Iris pigment epithelial cell (primary cell): ENCODE results near the gene RNU5D-1.
A peak's percentile ranks its signal among the peaks of the same experiment; 100 is the strongest.
"Not testable (repeated sequence)": the region's sequence is repeated elsewhere in the genome, so short reads cannot be mapped to it uniquely, and the experiment has no call there.

Experiments
- DNase-seq: peaks from one replicate; pipeline ENCODE4 v3.0.0-alpha.2; 2011; ENCODE audit warnings: low read depth

The RNU5D-1 gene

GRCh38 chr1:44730741-44731512, at the start of gene RNU5D-1:
TSS of gene RNU5D-1 (minus strand) at chr1:44731170.
- peak; percentile 96 for DNase-seq

GRCh38 chr1:44780583-44781121, 49.7 kb upstream of the RNU5D-1 start:
- no peak for DNase-seq

GRCh38 chr1:44778705-44779576, 48.0 kb upstream of the RNU5D-1 start:
- DNase-seq = no peak

GRCh38 chr1:44777969-44778635, 47.1 kb upstream of the RNU5D-1 start:
- no peak for DNase-seq

GRCh38 chr1:44777547-44777946, 46.6 kb upstream of the RNU5D-1 start:
- DNase-seq = no peak

- no peak for DNase-seq
Measured at GRCh38 chr1:44776730-44777068, 45.7 kb upstream of the RNU5D-1 start.

- DNase-seq = peak; percentile 24
Measured at GRCh38 chr1:44775930-44776729, 45.2 kb upstream of the RNU5D-1 start.

GRCh38 chr1:44775078-44775929, 44.3 kb upstream of the RNU5D-1 start, which contains the start of gene RPS8:
TSS of gene RPS8 (plus strand) at chr1:44775540. CDS start at chr1:44775597, 57 bp downstream.
- DNase-seq = peak; percentile 95

GRCh38 chr1:44766421-44766820, 35.5 kb upstream of the RNU5D-1 start:
- DNase-seq = not testable (repeated sequence)

- DNase-seq = no peak
Measured at GRCh38 chr1:44760876-44761275, 29.9 kb upstream of the RNU5D-1 start.

- no peak for DNase-seq
Measured at GRCh38 chr1:44759077-44759476, 28.1 kb upstream of the RNU5D-1 start.

- DNase-seq = no peak
Measured at GRCh38 chr1:44757420-44757819, 26.4 kb upstream of the RNU5D-1 start.

GRCh38 chr1:44747878-44748277, 16.9 kb upstream of the RNU5D-1 start:
- no peak for DNase-seq

- DNase-seq = no peak
Measured at GRCh38 chr1:44743211-44743610, 12.2 kb upstream of the RNU5D-1 start.

GRCh38 chr1:44740179-44740617, 9.2 kb upstream of the RNU5D-1 start:
- DNase-seq = no peak

- peak; percentile 98 for DNase-seq
Measured at GRCh38 chr1:44739307-44740178, 8.6 kb upstream of the RNU5D-1 start, which contains the start of gene KIF2C. TSS of gene KIF2C (plus strand) at chr1:44739837. CDS start at chr1:44739933, 96 bp downstream.

GRCh38 chr1:44738953-44739306, 8.0 kb upstream of the RNU5D-1 start:
- DNase-seq = not testable (repeated sequence)

- DNase-seq = no peak
Measured at GRCh38 chr1:44735992-44736391, 5.0 kb upstream of the RNU5D-1 start.

GRCh38 chr1:44733784-44734183, 2.8 kb upstream of the RNU5D-1 start:
- DNase-seq = no peak
